IMR-90 (cell line): ENCODE measurements around the gene EIF4B. TPM values are rescaled to one million over a fixed set of nuclear protein-coding genes. Genes with fewer than 3 reads are reported as not detected.

Experiments used
- ATAC-seq: fragments of 200-7000 bp; cut with Tn5 transposase; 2 replicates; pipeline ENCODE4 v1.9.1; 2020; ENCODE audit warnings: low read depth, mild to moderate bottlenecking, moderate library complexity
- BruUV-seq: library from RNA; stranded (reverse); fragments of 400-500 nt; replicated peaks from 2 replicates; lab custom pipeline; 2021; lab: Mats Ljungman, UMichigan
- CTCF ChIA-PET: fragments of 300-600 bp; formaldehyde crosslinking; extraction: SDS; loops from one replicate; lab custom pipeline; 2021; ENCODE audit warnings: antibody characterized with exemption; lab: Yijun Ruan, JAX
- POLR2A ChIA-PET: fragments of 300-600 bp; sonication (Branson Sonifier 250); formaldehyde crosslinking; loops from one replicate; lab custom pipeline; 2022; ENCODE audit warnings: antibody characterized with exemption; ENCODE audit not compliant: unreplicated experiment; lab: Charles Lee
- DNase-seq: peaks from one replicate; pipeline ENCODE4 v3.0.0; 2013
- H2AFZ ChIP-seq: replicated peaks from 2 replicates; pipeline ENCODE3; 2013; ENCODE audit warnings: low read length, mild to moderate bottlenecking; ENCODE audit not compliant: poor library complexity
- H2AK5ac ChIP-seq: 2 replicates; pipeline ENCODE4 v1.6.1; 2013; ENCODE audit warnings: low read depth, low read length, inconsistent platforms
- H2AK9ac ChIP-seq: replicated peaks from 2 replicates; pipeline ENCODE3; 2013; ENCODE audit warnings: mild to moderate bottlenecking, low read depth, low read length, moderate library complexity; ENCODE audit not compliant: poor library complexity
- H2BK120ac ChIP-seq: 2 replicates; pipeline ENCODE4 v1.6.1; 2013; ENCODE audit warnings: low read depth, low read length, inconsistent platforms
- H2BK15ac ChIP-seq: 3 replicates; pipeline ENCODE4 v1.6.1; 2013; ENCODE audit warnings: low read depth, low read length, inconsistent platforms
- H2BK20ac ChIP-seq: 2 replicates; pipeline ENCODE4 v1.6.1; 2013; ENCODE audit warnings: low read depth, mild to moderate bottlenecking, inconsistent platforms, low read length, moderate library complexity
- H2BK5ac ChIP-seq: 2 replicates; pipeline ENCODE4 v1.6.1; 2013; ENCODE audit warnings: mild to moderate bottlenecking, low read depth, low read length, inconsistent platforms; ENCODE audit not compliant: poor library complexity, severe bottlenecking
- H3K14ac ChIP-seq: replicated peaks from 2 replicates; pipeline ENCODE4 v1.6.1; 2013; ENCODE audit warnings: low read depth, low read length, inconsistent platforms
- H3K18ac ChIP-seq: 2 replicates; pipeline ENCODE4 v1.6.1; 2013; ENCODE audit warnings: low read depth, low read length, control low read depth
- H3K23ac ChIP-seq: 2 replicates; pipeline ENCODE4 v1.6.1; 2013; ENCODE audit warnings: low read depth, low read length, inconsistent platforms
- H3K27ac ChIP-seq: 2 replicates; pipeline ENCODE4 v1.5.1; 2013; ENCODE audit warnings: mild to moderate bottlenecking, control low read depth, low read length; ENCODE audit not compliant: insufficient read depth
- H3K27me3 ChIP-seq: 2 replicates; pipeline ENCODE4 v1.6.1; 2013; ENCODE audit warnings: low read length; ENCODE audit not compliant: control insufficient read depth, insufficient read depth
- H3K36me3 ChIP-seq: 2 replicates; pipeline ENCODE4 v1.6.1; 2013; ENCODE audit warnings: low read length, mixed read lengths; ENCODE audit not compliant: control insufficient read depth, insufficient read depth
- H3K4ac ChIP-seq: 2 replicates; pipeline ENCODE4 v1.6.1; 2013; ENCODE audit warnings: low read depth, low read length, inconsistent platforms
- H3K4me1 ChIP-seq: 2 replicates; pipeline ENCODE4 v1.6.1; 2013; ENCODE audit warnings: low read length, mixed read lengths; ENCODE audit not compliant: control insufficient read depth, insufficient read depth
- H3K4me2 ChIP-seq: 2 replicates; pipeline ENCODE4 v1.6.1; 2013; ENCODE audit warnings: low read depth, mild to moderate bottlenecking, control low read depth, low read length, moderate library complexity
- H3K4me3 ChIP-seq: 2 replicates; pipeline ENCODE4 v1.5.1; 2013; ENCODE audit warnings: low read depth, mild to moderate bottlenecking, control low read depth, low read length, moderate library complexity; ENCODE audit not compliant: insufficient read depth
- H3K56ac ChIP-seq: 2 replicates; pipeline ENCODE4 v1.6.1; 2013; ENCODE audit warnings: low read length, inconsistent platforms; ENCODE audit not compliant: insufficient read depth; ENCODE audit errors: extremely low read depth
- H3K79me1 ChIP-seq, 2 experiments: 2 replicates each; pipeline ENCODE4 v1.6.1; 2013; ENCODE audit warnings: low read length in 2 of 2, inconsistent platforms in 1 of 2, low read depth in 1 of 2
- H3K9ac ChIP-seq: 2 replicates; pipeline ENCODE4 v1.6.1; 2013; ENCODE audit warnings: low read depth, low read length, control low read depth
- H3K9me1 ChIP-seq: 2 replicates; pipeline ENCODE4 v1.6.1; 2013; ENCODE audit warnings: low read length, inconsistent platforms; ENCODE audit not compliant: insufficient read depth
- H3K9me3 ChIP-seq: 2 replicates; pipeline ENCODE4 v1.6.1; 2013; ENCODE audit warnings: low read length; ENCODE audit not compliant: control insufficient read depth, insufficient read depth
- H4K20me1 ChIP-seq: 2 replicates; pipeline ENCODE4 v1.6.1; 2013; ENCODE audit warnings: low read length, inconsistent platforms; ENCODE audit not compliant: insufficient read depth
- H4K5ac ChIP-seq: 2 replicates; pipeline ENCODE4 v1.6.1; 2013; ENCODE audit warnings: mild to moderate bottlenecking, low read depth, low read length, control low read depth
- H4K8ac ChIP-seq, 2 experiments: 2 replicates each; pipeline ENCODE4 v1.6.1; 2013; ENCODE audit warnings: low read depth in 2 of 2, low read length in 2 of 2, control low read depth in 1 of 2, inconsistent platforms in 1 of 2
- H4K91ac ChIP-seq: 2 replicates; pipeline ENCODE4 v1.6.1; 2013; ENCODE audit warnings: low read depth, low read length, inconsistent platforms; ENCODE audit not compliant: insufficient read depth
- BHLHE40 ChIP-seq: fragments of 150-350 bp; IDR thresholded peaks from 2 replicates; pipeline ENCODE4 v1.6.1; 2016; ENCODE audit warnings: mild to moderate bottlenecking, low read depth, low read length
- CEBPB ChIP-seq: IDR thresholded peaks from 2 replicates; pipeline ENCODE4 v1.6.1; 2012; ENCODE audit warnings: low read depth, low read length, improper control_type of control experiment
- CHD1 ChIP-seq: IDR thresholded peaks from 2 replicates; pipeline ENCODE4 v1.6.1; 2012; ENCODE audit warnings: low read depth, low read length, improper control_type of control experiment
- FOS ChIP-seq: fragments of 150-350 bp; IDR thresholded peaks from 2 replicates; pipeline ENCODE4 v1.6.1; 2016; ENCODE audit warnings: low read depth, low read length
- MAFK ChIP-seq: IDR thresholded peaks from 2 replicates; pipeline ENCODE4 v1.6.1; 2012; ENCODE audit warnings: low read depth, low read length, improper control_type of control experiment
- MAZ ChIP-seq: IDR thresholded peaks from 2 replicates; pipeline ENCODE4 v1.6.1; 2012; ENCODE audit warnings: low read depth, mild to moderate bottlenecking, low read length, improper control_type of control experiment, moderate library complexity, borderline replicate concordance
- MXI1 ChIP-seq: IDR thresholded peaks from 2 replicates; pipeline ENCODE4 v1.6.1; 2012; ENCODE audit warnings: low read depth, mild to moderate bottlenecking, low read length, moderate library complexity, borderline replicate concordance
- NFE2L2 ChIP-seq: fragments of 150-350 bp; IDR thresholded peaks from 2 replicates; pipeline ENCODE4 v1.6.1; 2016; ENCODE audit warnings: low read depth, mild to moderate bottlenecking, low read length
- POLR2A ChIP-seq: IDR thresholded peaks from 2 replicates; pipeline ENCODE4 v1.6.1; 2012; ENCODE audit warnings: mild to moderate bottlenecking, low read depth, low read length
- RAD21 ChIP-seq: IDR thresholded peaks from 2 replicates; pipeline ENCODE4 v1.6.1; 2012; ENCODE audit warnings: low read length, improper control_type of control experiment
- RCOR1 ChIP-seq: IDR thresholded peaks from 2 replicates; pipeline ENCODE4 v1.6.1; 2012; ENCODE audit warnings: mild to moderate bottlenecking, low read length, improper control_type of control experiment; ENCODE audit not compliant: insufficient replicate concordance
- RFX5 ChIP-seq: IDR thresholded peaks from 2 replicates; pipeline ENCODE4 v1.8.0; 2012; ENCODE audit warnings: low read depth, mild to moderate bottlenecking, low read length, moderate library complexity
- SMC3 ChIP-seq: fragments of 150-350 bp; IDR thresholded peaks from 2 replicates; pipeline ENCODE4 v1.6.1; 2016; ENCODE audit warnings: low read depth, mild to moderate bottlenecking, antibody characterized with exemption, low read length, moderate library complexity
- WGBS, 2 experiments: methylation state at CpG; one replicate each; pipeline versions ENCODE4 v1.1.5 to v1.1.7; 2013; ENCODE audit warnings: missing lambda C conversion rate in 2 of 2; ENCODE audit not compliant: insufficient read length in 1 of 2; ENCODE audit errors: extremely low coverage in 2 of 2; 5-methylcytosine and 5-hydroxymethylcytosine counted together
- dilution Hi-C: fragments of 300-500 bp; cut with HindIII; formaldehyde crosslinking; loops from one replicate; pipeline ENCODE4 v1.14.3; 2018; ENCODE audit warnings: low sequenced_read_pairs; ENCODE audit not compliant: unreplicated experiment
- in situ Hi-C: fragments of 300-500 bp; cut with MboI; formaldehyde crosslinking; loops from 3 replicates; pipeline ENCODE4 v1.14.3; 2019; ENCODE audit warnings: low sequenced_read_pairs, inconsistent platforms, mixed read lengths
- intact Hi-C: fragments of 100-400 bp; cut with micrococcal nuclease; formaldehyde crosslinking; loops from 2 replicates; pipeline ENCODE4 v1.10.0; 2022
- polyA plus RNA-seq, 3 experiments: library from polyadenylated mRNA; depleted of rRNA; stranded (reverse); fragments of >200 nt; gene quantifications; 2 replicates each; pipeline ENCODE4 v1.2.3, GENCODE V29; 2012; ENCODE audit warnings: low replicate concordance in 1 of 3
- total RNA-seq: library from RNA; depleted of rRNA; stranded (reverse); fragments of >200 nt; gene quantifications from 2 replicates; pipeline ENCODE4 v1.2.3, GENCODE V29; 2012
- TF ChIP-seq, protein P1 (sequence below): conservative IDR thresholded peaks from 2 replicates; pipeline ENCODE4 v1.5.1; 2012; ENCODE audit warnings: mild to moderate bottlenecking, low read depth, low read length, improper control_type of control experiment
- TF ChIP-seq, protein P2 (sequence below): fragments of 150-350 bp; IDR thresholded peaks from 2 replicates; pipeline ENCODE4 v1.6.1; 2017; ENCODE audit warnings: mild to moderate bottlenecking, antibody characterized with exemption, low read length, low read depth
- TF ChIP-seq, protein P3 (sequence below): fragments of 150-350 bp; IDR thresholded peaks from 2 replicates; pipeline ENCODE4 v1.6.1; 2016; ENCODE audit warnings: low read depth, mild to moderate bottlenecking, low read length, moderate library complexity, borderline replicate concordance

The EIF4B gene
- total and polyA plus RNA-seq, 2 of the 4 experiments (the other 2 are of a cell fraction): 313 to 671 TPM

DNA sequence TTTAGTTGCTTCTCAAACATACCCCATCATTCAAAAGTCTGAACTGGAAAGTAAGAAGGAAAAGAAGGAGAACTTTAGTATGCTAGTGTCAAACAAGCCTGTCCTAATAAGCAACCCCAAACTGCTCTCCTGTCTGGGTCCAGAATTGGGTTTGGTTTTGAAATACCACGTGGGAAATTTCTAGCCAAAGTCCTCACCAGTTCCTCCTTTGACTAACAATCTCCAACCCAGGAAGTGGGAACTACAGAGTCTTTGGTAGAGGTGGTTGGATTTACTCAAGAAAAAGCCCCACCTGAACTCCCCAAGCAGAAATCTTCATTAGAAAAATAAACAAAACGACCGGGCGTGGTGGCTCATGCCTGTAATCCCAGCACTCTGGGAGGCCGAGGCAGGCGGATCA is 17.4 kb upstream of the EIF4B start:
- CTCF ChIA-PET: interaction anchor here (0.7 to 1.7 kb wide), 3 partner anchors 99 to 109 kb away, joined by 3 to 7 read pairs (median 5); no protein-coding TSS in a partner anchor
- ATAC-seq: no peak

More for the DNA sequence above, 17.4 kb upstream of the EIF4B start:
- no peaks in the 10 kb centered on the region for H3K4me1 ChIP-seq
- H3K18ac ChIP-seq: no peak overlapping the region
- no peak overlapping the region for H3K4me2 ChIP-seq
- H3K14ac ChIP-seq: no peak overlapping the region
- H3K4me3 ChIP-seq: no peak overlapping the region
- no peak overlapping the region for H4K8ac ChIP-seq
- H2AK9ac ChIP-seq: no peak overlapping the region
- no peak overlapping the region for H2BK20ac ChIP-seq
- no CpG with 5 or more reads among the region's 6 CpGs for WGBS, 2 experiments
- no peak overlapping the region for H4K91ac ChIP-seq
- no peak for DNase-seq
- H3K36me3 ChIP-seq: no peaks in the 10 kb centered on the region
- H2BK120ac ChIP-seq: no peak overlapping the region
- in situ Hi-C loops: loop anchor here (10.0 kb wide), 2 partner anchors 404 to 614 kb away; no protein-coding TSS in a partner anchor
- H3K9me1 ChIP-seq: no peaks in the 10 kb centered on the region
- H3K27ac ChIP-seq: no peak overlapping the region
- no peak overlapping the region for H2AK5ac ChIP-seq
- no peaks in the 10 kb centered on the region for H3K79me1 ChIP-seq
- dilution Hi-C loops: loop anchor here (25.0 kb wide), 1 partner anchor 102 kb away; no protein-coding TSS in a partner anchor
- no peaks in the 10 kb centered on the region for H4K20me1 ChIP-seq
- H2BK5ac ChIP-seq: no peak overlapping the region
- intact Hi-C loops: no loop called here
- peaks cover 9% of the 10 kb centered on the region for H3K27me3 ChIP-seq
- no peaks in the 10 kb centered on the region for H3K9me3 ChIP-seq
- H2BK15ac ChIP-seq: no peak overlapping the region
- no peak overlapping the region for H3K23ac ChIP-seq
- TF ChIP-seq RCOR1 (no peak), POLR2A (no peak), NFE2L2 (no peak), MAFK (no peak), RAD21 (no peak), RFX5 (no peak), MXI1 (no peak), CEBPB (no peak), SMC3 (no peak), BHLHE40 (no peak), MAZ (no peak), CHD1 (no peak), FOS (no peak)
- TF ChIP-seq, protein P1, sequence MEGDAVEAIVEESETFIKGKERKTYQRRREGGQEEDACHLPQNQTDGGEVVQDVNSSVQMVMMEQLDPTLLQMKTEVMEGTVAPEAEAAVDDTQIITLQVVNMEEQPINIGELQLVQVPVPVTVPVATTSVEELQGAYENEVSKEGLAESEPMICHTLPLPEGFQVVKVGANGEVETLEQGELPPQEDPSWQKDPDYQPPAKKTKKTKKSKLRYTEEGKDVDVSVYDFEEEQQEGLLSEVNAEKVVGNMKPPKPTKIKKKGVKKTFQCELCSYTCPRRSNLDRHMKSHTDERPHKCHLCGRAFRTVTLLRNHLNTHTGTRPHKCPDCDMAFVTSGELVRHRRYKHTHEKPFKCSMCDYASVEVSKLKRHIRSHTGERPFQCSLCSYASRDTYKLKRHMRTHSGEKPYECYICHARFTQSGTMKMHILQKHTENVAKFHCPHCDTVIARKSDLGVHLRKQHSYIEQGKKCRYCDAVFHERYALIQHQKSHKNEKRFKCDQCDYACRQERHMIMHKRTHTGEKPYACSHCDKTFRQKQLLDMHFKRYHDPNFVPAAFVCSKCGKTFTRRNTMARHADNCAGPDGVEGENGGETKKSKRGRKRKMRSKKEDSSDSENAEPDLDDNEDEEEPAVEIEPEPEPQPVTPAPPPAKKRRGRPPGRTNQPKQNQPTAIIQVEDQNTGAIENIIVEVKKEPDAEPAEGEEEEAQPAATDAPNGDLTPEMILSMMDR: no peak
- TF ChIP-seq, protein P2, sequence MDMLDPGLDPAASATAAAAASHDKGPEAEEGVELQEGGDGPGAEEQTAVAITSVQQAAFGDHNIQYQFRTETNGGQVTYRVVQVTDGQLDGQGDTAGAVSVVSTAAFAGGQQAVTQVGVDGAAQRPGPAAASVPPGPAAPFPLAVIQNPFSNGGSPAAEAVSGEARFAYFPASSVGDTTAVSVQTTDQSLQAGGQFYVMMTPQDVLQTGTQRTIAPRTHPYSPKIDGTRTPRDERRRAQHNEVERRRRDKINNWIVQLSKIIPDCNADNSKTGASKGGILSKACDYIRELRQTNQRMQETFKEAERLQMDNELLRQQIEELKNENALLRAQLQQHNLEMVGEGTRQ: no peak
- TF ChIP-seq, protein P3, sequence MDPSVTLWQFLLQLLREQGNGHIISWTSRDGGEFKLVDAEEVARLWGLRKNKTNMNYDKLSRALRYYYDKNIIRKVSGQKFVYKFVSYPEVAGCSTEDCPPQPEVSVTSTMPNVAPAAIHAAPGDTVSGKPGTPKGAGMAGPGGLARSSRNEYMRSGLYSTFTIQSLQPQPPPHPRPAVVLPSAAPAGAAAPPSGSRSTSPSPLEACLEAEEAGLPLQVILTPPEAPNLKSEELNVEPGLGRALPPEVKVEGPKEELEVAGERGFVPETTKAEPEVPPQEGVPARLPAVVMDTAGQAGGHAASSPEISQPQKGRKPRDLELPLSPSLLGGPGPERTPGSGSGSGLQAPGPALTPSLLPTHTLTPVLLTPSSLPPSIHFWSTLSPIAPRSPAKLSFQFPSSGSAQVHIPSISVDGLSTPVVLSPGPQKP: no peak
- no peak overlapping the region for H4K5ac ChIP-seq
- no peak overlapping the region for H2AFZ ChIP-seq
- no peak overlapping the region for H3K56ac ChIP-seq
- POLR2A ChIA-PET: no interaction called here
- no TSS peak for BruUV-seq
- H3K9ac ChIP-seq: no peak overlapping the region
- no peak overlapping the region for H3K4ac ChIP-seq
